Middle frontal gyrus (tissue), 1 donor: ENCODE measurements around the gene CAMK1G.

Experiments used
- DNase-seq: peaks from one replicate; pipeline ENCODE4 v3.0.0-alpha.2; 2015; ENCODE audit warnings: low spot score; ENCODE audit errors: extremely low spot score

Gene CAMK1G

GRCh38 chr1:209659909-209660308 lies 76.4 kb downstream of the CAMK1G start:
- DNase-seq = no peak

GRCh38 chr1:209661071-209661470 lies 77.6 kb downstream of the CAMK1G start:
- DNase-seq = no peak

DNA sequence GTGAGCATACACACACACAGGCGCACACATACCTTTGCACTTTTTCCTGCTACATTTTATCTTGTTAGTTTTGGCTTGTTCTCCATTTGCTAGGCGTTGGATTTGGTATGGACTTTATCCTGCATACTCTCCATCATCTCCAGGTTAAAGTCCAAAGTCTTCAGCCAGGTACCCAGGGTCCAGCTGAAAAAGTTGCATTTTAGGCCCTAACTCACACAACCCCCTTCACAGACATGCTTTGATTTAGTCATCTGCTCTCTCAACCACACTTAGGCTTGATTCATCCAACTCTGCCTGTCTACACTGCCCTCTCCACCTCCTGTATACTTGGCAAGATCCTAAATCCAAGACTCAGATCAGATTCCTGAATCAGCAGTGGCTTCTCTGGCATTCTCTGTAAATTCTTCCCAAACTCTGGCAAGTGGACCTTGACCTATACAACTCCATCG lies 79.4 kb downstream of the CAMK1G start:
- no peak for DNase-seq
